ENCODE results near the gene PCBP2.

DNA sequence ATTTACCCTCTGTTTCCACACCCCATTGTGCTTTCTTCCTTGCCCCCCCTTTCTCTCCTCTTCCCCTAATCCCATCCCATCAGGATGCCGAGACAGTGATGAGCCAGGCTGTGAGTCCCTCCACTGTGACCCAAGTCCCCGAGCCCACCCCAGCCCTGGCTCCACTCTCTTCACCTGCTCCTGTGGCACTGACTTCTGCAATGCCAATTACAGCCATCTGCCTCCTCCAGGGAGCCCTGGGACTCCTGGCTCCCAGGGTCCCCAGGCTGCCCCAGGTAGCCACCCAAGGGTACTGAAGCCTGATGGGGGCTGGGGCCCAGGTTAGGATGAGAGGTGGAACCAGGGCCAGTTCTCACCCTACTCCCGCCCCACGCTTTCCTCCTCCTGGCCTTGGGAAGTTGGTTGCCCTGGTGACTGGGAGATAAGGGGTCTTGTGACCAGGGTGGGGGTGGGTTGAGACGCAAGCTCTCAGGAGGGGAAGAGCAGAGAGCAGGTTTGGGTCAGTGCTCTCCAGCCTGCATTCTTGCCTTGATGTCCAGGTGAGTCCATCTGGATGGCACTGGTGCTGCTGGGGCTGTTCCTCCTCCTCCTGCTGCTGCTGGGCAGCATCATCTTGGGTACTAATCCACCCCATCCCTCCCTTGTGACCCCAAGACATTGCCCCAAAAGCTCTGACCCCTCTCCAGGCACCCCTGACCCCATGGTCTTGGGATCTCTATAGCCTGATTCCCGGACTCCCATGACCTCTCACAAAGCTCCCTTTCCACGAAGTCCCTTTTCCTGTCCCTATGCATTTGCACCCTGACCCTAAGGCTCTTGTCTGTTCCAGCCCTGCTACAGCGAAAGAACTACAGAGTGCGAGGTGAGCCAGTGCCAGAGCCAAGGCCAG lies 27.0 kb upstream of the PCBP2 start:
- TF ChIP-seq CTCF (conservative IDR thresholded peaks at IDR 0.05; ENCODE audit: low read length) (no peak), EZH2phosphoT487 (IDR thresholded peaks at IDR 0.05; ENCODE audit: borderline replicate concordance, low read depth, low read length) (no peak)

All from OCI-LY7 (cell line).